GM18507 (cell line): ENCODE results near the gene S100A7A.
"Not testable (repeated sequence)": the region's sequence is repeated elsewhere in the genome, so short reads cannot be mapped to it uniquely, and the experiment has no call there.

ENCODE experiments used
- DNase-seq: peaks from one replicate; pipeline ENCODE4 v3.0.0; 2011; ENCODE audit warnings: low read depth; ENCODE audit not compliant: insufficient read length; ENCODE audit errors: extremely low spot score
- FAIRE-seq: peaks from 2 replicates; lab custom pipeline; 2011; peaks lifted over from hg19 to GRCh38; lab: Jason Lieb, UNC

Gene S100A7A

DNA sequence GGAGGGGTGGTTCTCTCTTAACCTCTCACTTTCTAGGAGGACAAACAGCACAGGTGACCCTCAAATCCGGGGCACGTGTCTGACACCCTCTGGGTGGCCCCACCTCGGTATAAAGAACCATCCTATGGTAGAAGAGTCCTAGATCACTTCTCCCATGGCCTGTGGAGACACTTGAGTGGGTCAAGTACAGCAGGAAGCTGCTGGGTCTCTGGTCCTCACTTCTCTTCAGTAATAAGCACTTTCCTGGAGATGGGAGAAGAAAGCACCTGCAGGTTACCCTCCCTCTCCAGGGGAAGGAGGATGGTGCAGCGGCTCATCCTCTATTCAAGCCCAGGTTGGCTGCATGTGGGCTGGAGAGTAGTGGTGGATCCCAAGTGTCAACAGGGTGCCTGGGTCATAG is 27.2 kb downstream of the S100A7A start:
- FAIRE-seq (no peak), DNase-seq (no peak)

DNA sequence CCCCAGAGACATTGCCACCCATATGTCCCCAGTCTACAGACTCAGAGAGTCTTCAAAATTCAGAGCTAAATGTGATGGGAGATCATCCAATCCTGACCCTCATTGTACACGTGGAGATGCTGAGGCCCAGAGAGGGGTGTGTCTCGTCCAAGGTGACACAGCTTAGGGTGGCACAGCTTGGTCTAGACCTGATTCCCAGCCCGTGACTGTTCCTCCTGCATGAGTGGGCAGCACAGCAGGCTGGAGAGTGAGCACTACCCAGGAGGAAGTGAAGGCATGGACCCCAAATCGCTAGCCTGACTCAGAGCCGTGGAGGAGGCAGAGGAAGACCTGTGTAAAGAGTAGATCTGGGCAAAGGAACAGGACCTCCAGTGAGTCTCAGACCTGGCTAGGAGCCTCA is 27.8 kb downstream of the S100A7A start:
- no peak for FAIRE-seq
- no peak for DNase-seq

DNA sequence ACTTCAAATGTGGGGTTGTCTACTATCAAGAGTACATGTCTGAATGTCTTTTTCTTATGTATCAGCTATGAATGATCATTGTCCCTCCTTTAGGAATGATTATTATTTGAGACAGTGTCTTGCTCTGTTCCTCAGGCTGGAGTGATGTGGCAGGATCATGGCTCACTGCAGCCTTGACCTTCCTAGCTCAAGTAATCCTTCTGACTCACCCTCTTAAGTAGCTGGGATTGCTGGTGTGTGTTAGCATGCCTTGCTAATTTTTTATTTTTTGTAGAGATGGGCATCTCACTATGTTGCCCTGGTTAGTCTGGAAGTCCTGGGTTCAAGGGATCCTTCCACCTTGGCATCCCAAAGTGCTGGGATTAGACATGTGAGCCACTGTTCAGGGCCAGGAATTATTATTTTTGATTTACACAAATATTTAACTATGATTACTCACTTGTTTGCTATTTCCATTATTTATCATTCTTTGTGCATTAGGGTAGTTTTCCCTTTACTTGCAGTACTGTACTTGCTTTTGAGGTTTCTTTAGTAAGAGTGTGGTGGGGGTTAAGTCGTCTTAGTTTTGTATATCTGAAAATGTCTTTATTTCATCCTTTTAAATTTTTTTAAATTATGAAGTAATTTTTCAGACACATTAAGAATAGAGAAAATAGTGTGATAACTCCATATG is 31.3 kb downstream of the S100A7A start:
- no peak for FAIRE-seq
- no peak for DNase-seq

DNA sequence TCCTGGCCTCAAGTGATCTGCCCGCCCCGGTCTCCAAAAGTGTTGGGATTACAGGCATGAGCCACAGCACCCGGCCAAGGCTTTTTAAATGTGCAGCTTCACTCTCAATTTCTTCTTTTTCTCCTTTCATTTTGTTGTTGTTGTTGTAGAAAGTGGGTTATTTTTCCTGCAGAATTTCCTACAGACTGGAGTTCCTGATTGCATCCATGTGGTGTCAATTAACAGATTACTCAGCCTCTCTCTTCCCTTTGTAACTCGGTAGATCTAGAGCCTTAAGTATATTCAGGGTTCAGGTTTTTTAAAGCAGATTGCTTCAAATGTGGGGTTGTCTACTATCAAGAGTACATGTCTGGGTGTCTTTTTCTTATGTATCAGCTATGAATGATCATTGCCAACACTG is 32.5 kb downstream of the S100A7A start:
- DNase-seq, FAIRE-seq: not testable (repeated sequence)

DNA sequence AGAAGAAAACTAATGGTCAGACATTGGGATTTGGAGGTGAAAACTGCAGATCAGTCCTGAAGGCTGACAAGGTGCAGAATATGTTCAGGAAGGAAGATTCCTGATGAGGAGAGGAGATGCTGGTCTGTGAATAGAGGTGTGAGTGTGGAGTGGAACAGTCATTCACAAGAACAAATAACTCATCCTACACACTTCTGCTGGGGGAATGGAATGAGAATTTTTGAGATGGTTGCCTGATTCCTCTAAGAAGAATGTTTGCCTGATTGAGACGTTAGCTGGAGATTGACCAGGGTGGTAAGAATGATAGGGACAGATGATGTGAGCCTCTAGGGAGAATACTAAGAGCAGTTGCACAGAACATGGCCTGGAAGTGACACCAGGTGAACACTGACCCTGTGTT is 40.1 kb downstream of the S100A7A start:
- FAIRE-seq (no peak), DNase-seq (no peak)

DNA sequence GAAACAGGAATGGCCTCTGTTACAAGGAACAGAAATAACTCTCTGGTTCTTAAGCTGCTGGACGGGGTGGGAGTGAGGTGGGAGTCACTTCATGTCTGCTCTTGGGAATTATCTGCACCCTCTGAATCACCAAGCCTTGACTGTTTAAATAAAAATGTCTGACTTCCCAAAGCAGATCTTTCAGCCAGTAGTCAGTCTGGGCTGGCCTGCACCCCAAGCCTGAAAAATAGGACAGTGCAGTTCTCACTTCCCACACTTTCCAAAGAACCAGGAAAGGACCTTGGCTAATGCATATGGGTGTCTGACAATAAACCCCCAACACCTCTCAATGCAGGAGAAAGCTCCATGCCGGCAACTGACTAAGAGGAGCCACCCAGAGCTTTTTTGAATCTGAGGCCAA is 43.3 kb downstream of the S100A7A start:
- no peak for DNase-seq
- FAIRE-seq: no peak

DNA sequence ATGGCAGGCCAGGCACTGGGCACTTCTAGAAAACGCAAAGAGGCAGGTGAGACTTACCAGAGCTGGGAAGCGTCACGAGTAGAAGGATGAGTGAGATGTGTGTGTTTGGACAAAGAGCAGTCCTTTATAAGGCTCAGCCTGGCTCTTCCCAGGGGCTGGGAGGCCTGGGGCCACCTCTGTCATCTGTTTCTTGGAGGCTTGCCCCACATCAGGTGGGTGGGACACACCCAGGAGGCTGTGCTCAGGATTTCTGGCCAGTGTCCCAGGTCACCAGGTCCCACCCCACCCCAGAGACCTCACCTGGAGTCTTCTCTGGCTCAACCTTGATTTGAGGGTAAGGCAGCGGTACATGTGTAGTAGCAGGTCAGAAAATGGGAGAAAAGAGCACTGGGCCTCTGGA is 44.2 kb downstream of the S100A7A start, which contains the start of gene S100A7:
S100A7 (minus strand) TSS at position 101 of the 400 bp plus-strand sequence. CDS start 1,638 bp downstream, outside the sequence.
- FAIRE-seq (no peak), DNase-seq (no peak)

DNA sequence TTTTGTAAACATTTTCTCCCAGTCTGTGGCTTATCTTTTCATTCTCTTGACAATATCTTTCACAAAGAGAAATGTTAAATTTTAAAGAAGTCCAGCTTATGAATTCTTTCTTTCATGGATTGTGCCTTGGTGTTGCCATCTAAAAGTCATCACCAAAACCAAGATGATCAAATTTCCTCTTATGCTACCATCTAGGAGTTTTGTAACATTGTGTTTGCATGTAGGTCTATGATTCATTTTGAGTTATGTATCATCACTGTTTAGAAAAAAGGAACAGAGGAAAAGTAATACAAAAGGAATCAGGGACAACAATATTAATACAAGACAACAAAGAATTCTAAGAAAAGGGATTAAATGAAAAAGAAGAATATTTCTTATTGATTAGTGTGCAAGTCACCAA is 46.4 kb downstream of the S100A7A start:
- not testable (repeated sequence) for DNase-seq, FAIRE-seq

DNA sequence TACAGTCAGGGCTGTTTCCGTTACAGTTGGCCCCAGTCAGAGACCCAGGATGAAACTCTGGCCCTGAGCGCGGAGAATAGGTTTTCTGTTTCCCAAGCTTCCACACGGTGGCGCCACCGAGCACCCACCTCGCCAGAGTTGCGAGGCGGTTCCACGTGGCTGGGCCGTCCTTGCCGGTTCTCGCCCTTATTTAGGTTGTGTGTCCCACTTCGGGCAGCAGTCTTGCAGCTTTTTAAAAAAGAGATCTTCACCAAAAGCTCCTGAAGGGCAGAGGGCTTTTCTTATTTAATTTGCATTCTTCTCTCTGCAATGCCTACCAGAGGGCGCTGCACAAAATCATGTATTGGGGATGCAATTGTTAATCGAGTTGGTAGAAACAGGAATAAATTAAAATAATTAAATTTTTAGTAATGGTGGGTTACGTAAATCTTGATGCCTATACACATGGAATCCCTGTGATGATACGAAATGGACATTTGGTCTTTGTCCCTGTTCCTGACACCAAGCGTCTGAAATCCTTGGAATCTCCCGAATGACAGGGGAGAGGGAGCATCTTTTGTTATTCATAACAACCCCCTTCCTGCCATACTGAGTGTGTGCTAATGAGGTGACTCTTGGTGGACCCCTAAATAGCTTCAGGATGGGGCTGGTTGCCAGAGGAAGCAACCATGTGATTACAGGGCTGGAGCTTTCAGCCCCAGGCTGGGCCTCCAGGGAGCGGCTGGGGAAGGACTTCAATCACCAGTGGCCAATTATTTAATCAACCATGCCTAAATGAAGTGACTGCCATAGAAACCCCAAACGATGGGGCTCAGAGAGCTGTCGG is 49.7 kb downstream of the S100A7A start:
- DNase-seq (peak; percentile 45), FAIRE-seq (peak; percentile 59)

DNA sequence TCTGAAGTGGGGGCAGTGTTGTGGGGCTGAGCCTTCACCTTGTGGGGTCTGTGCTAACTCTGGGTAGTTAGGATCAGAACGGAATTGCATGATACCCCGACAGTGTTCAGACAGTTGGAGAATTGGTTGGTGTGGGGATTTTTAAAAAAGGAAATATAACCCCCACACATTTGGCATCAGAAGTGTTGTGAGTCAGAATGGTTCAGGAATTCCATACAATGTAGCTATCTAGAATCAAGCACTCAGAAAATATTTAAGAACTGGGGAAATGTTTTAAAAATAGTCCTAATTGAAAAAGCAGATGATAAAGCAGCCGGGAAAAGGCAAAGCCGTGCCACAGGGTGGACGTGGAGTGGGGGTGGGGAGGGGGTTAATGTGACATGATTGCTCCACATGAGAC is 50.6 kb downstream of the S100A7A start:
- FAIRE-seq: no peak
- no peak for DNase-seq

DNA sequence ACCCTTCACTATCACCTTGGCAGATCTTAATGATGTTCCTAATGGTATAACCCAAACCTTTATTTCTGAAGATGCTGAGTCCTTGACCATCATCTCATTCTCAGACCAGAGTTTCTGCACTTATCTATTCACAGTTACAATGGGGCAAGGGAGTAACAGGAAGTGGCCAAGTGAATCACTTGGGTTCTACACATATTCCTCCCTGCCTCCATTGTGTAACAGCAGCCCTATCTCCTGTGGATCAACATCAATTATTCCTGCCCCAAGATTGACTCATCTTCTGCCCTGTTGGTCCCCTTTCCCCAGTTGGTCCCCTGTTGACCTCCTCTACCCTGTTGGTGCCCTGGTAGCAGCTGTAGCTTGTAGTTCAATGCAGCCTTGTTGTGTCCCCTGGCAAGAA is 54.4 kb downstream of the S100A7A start:
- no peak for DNase-seq
- FAIRE-seq: no peak
